SK-N-SH (cell line): ENCODE measurements around the gene TBCD.
A peak's percentile ranks its signal among the peaks of the same experiment; 100 is the strongest.

ENCODE experiments used
- EP300 ChIP-seq, 2 experiments: IDR thresholded peaks; 2 replicates each; pipeline versions ENCODE4 v1.4.0 to v1.6.1; 2012; ENCODE audit warnings: borderline replicate concordance in 1 of 2, low read depth in 1 of 2, low read length in 1 of 2
- GATA2 ChIP-seq: sonication (generic); formaldehyde crosslinking; IDR thresholded peaks from 2 replicates; pipeline ENCODE4 v1.5.0; 2020; ENCODE audit warnings: mild to moderate bottlenecking, missing genetic modification reagents
- POLR2AphosphoS5 ChIP-seq: IDR thresholded peaks from 2 replicates; pipeline ENCODE4 v1.6.1; 2012; ENCODE audit warnings: low read depth, low read length
- RFX5 ChIP-seq: IDR thresholded peaks from 2 replicates; pipeline ENCODE4 v1.6.1; 2012; ENCODE audit warnings: mild to moderate bottlenecking, improper control_type of control experiment, low read length
- RXRA ChIP-seq: IDR thresholded peaks from 2 replicates; pipeline ENCODE4 v1.4.0; 2012; ENCODE audit warnings: low read depth, mild to moderate bottlenecking, borderline replicate concordance
- SMC3 ChIP-seq: IDR thresholded peaks from 2 replicates; pipeline ENCODE4 v1.6.1; 2012; ENCODE audit warnings: low read depth, low read length, improper control_type of control experiment
- YY1 ChIP-seq: IDR thresholded peaks from 2 replicates; pipeline ENCODE4 v1.4.0; 2012; ENCODE audit warnings: low read depth, mild to moderate bottlenecking
- TF ChIP-seq, protein P1 (sequence below): fragments of 200-600 bp; sonication (generic); IDR thresholded peaks from 2 replicates; pipeline ENCODE4 v1.6.1; 2017; ENCODE audit warnings: antibody characterized with exemption, mild to moderate bottlenecking, moderate library complexity
- TF ChIP-seq, protein P2 (sequence below): IDR thresholded peaks from 2 replicates; pipeline ENCODE4; 2012
- TF ChIP-seq, protein P3 (sequence below): IDR thresholded peaks from 2 replicates; pipeline ENCODE4 v1.4.0; 2012; ENCODE audit warnings: low read depth

DNA sequence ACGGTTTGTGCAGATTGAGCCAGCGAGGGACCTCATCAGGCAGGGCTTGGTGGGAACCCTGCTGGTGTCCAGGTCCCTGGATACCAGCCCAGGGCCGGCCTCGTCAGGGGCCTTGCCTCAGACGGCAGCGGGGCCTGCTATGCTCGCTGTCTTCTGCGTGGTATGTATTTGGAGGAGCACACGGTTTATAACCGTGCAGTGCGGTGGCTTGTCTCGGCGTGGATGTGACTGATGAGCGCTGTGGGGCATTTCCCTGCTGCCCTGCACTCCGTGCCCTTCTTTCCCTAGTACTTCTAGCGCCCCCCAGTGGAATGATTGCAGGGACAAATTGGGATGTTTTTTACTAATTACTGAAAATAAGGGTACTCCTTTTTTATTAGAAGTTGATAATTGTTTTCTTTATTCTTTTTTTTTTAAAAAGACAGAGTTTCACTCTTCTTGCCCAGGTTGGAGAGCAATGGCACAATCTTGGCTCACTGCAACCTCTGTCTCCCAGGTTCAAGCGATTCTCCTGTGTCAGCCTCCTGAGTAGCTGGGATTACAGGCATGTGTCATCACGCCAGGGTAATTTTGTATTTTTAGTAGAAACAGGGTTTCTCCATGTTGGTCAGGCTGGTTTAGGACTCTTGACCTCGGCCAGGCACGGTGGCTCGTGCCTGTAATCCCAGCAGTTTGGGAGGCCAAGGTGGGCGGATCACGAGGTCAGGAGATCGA lies 15.3 kb downstream of the TBCD start:
- TF ChIP-seq, protein P1, sequence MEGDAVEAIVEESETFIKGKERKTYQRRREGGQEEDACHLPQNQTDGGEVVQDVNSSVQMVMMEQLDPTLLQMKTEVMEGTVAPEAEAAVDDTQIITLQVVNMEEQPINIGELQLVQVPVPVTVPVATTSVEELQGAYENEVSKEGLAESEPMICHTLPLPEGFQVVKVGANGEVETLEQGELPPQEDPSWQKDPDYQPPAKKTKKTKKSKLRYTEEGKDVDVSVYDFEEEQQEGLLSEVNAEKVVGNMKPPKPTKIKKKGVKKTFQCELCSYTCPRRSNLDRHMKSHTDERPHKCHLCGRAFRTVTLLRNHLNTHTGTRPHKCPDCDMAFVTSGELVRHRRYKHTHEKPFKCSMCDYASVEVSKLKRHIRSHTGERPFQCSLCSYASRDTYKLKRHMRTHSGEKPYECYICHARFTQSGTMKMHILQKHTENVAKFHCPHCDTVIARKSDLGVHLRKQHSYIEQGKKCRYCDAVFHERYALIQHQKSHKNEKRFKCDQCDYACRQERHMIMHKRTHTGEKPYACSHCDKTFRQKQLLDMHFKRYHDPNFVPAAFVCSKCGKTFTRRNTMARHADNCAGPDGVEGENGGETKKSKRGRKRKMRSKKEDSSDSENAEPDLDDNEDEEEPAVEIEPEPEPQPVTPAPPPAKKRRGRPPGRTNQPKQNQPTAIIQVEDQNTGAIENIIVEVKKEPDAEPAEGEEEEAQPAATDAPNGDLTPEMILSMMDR = peak; percentile 85
- TF ChIP-seq SMC3 (peak; percentile 33), POLR2AphosphoS5 (no peak), GATA2 (CRISPR knock-in tag) (no peak), EP300 (IDR thresholded peaks at IDR 0.05; ENCODE audit: borderline replicate concordance in 1 of 2, low read depth in 1 of 2, low read length in 1 of 2) (no peak), RXRA (no peak), RFX5 (no peak), YY1 (no peak)
- TF ChIP-seq, protein P2, sequence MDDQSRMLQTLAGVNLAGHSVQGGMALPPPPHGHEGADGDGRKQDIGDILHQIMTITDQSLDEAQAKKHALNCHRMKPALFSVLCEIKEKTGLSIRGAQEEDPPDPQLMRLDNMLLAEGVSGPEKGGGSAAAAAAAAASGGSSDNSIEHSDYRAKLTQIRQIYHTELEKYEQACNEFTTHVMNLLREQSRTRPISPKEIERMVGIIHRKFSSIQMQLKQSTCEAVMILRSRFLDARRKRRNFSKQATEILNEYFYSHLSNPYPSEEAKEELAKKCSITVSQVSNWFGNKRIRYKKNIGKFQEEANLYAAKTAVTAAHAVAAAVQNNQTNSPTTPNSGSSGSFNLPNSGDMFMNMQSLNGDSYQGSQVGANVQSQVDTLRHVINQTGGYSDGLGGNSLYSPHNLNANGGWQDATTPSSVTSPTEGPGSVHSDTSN = no peak
- TF ChIP-seq, protein P3, sequence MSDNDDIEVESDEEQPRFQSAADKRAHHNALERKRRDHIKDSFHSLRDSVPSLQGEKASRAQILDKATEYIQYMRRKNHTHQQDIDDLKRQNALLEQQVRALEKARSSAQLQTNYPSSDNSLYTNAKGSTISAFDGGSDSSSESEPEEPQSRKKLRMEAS = no peak
